KOPT-K1 (cell line): Measurements from ENCODE around the gene LCN10.

Experiments used
- H3K27ac ChIP-seq: fragments of 200-600 bp; sonication (generic); 2 replicates; pipeline ENCODE4 v1.5.1; 2016; ENCODE audit warnings: antibody characterized with exemption, mild to moderate bottlenecking, low read depth, low read length; ENCODE audit not compliant: poor library complexity, severe bottlenecking
- H3K36me3 ChIP-seq: fragments of 200-600 bp; sonication (generic); 2 replicates; pipeline ENCODE4 v1.5.1; 2017; ENCODE audit warnings: antibody characterized with exemption, mild to moderate bottlenecking, low read length, moderate library complexity; ENCODE audit not compliant: insufficient read depth
- H3K9me3 ChIP-seq: fragments of 200-600 bp; sonication (generic); 2 replicates; pipeline ENCODE4 v1.5.1; 2017; ENCODE audit warnings: antibody characterized with exemption, low read length, mild to moderate bottlenecking; ENCODE audit not compliant: insufficient read depth, poor library complexity, severe bottlenecking

The LCN10 gene

DNA sequence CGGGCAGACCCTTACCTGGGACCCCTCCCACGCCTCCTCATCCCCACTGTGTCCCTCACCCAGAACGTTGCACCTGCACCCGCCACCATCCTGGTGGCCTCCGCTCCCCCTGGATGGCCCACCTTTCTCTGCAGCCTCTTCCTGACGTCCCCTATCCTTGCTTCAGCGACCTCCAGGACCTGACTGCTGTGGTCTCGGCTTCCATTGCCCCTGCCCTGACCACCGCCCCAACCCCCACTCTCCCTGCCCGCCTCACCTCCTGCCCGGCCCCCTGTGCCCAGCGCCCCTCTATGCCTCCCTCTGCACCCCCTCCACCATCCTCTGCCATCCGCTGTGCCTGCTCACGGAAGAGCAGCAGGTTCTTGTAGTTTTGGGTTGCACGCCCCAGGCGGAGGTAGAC lies 2.2 kb downstream of the LCN10 start:
- Histone ChIP-seq H3K36me3 (no peaks in the 10 kb centered on the region), H3K27ac (no peak overlapping the region), H3K9me3 (no peaks in the 10 kb centered on the region)

DNA sequence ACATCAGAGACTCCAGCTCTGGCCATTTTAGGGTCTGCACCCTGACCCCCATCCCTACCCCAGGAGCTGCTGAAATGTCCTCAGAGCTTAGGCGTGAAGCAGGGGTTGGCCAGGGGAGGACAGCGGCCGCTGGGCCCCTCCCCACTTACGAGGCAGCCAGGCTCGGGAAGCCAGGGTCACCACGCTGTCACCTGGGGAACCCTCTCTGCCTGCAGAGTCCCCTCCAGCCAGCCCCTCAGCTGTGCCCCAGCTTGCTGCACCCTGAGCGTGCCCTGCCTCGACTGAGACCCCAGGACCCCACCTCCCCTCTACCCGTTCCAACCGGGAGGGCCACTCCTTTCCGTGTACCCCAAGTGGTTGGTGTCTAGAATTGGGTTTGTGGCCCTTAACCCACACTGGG lies 2.7 kb downstream of the LCN10 start:
- no peak overlapping the region for H3K27ac ChIP-seq
- no peaks in the 10 kb centered on the region for H3K9me3 ChIP-seq
- H3K36me3 ChIP-seq, result no peaks in the 10 kb centered on the region

DNA sequence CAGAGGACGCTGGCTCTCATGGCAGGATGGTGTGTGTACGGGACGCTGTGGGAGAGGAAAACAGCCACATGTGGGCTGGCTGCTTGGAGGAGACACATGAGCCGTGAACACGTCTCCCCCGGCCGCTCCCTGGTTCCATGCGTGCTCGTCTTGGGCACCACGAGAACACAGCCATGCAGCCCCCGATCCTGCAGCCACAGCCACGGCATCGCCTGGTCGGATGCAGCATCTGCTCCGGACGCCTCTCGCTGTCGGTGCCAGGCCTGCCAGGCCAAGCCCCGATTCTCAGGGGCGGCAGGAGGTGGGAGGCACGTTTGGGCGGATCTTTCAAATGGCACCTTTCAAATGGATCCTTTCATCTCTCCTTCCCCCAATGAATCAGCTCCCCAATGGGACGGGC lies 3.2 kb downstream of the LCN10 start:
- Histone ChIP-seq H3K36me3 (no peaks in the 10 kb centered on the region), H3K9me3 (no peaks in the 10 kb centered on the region), H3K27ac (no peak overlapping the region)

DNA sequence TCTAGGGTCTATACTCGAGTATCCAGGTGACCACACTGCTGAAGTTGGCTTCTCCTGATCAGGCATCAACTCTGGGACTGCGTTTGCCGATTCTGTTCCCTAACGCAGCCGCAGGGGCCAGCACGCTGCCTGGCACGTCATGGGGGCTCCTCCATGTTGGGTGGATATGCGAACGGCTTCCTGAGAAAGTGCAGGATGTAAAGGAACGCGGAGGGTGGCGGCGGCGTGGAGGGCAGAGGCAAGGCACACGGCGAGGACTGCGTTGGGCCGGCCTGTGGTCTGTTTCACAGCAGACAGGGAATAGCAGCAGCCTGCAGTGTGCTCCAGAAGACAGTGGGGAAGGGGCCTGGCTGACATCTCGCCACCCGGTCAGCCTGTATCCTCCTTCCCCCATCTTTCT lies 3.8 kb downstream of the LCN10 start:
- no peak overlapping the region for H3K27ac ChIP-seq

DNA sequence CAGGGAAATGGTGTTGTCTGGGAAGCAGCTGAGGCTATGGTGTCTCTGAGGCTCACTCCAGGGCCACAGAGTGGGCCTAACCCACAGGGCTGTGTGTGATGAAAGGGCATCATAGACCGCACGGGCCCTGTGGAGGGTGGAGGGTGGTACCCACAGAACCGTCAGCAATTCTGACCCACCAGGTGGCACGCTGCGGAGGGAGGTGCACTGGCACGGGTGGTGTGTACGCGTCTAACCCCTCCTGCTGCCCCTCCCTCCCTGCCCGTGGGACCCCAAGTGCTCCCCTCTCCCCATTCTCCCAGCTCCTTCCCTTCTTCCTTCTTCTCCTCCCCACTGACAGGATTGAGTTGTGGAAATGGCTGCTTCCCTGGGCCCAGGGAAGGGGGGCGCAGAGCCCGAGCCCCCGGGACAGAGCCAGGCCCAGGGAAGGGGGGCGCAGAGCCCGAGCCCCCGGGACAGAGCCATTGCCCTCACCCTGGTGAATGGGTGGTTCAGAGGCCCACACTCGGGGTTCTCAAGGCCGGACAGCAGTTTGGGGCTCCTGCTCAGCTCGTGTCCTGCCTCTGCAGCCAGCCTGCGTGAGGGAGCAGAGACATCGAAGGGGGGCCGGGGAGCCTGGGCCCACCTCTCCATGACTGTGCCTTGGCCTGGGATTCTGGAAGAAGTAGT lies 6.8 kb downstream of the LCN10 start:
- H3K27ac ChIP-seq, result no peak overlapping the region
- no peaks in the 10 kb centered on the region for H3K9me3 ChIP-seq
- H3K36me3 ChIP-seq, result no peaks in the 10 kb centered on the region

More for the DNA sequence above, 3.8 kb downstream of the LCN10 start:
- Histone ChIP-seq H3K36me3 (no peaks in the 10 kb centered on the region), H3K9me3 (no peaks in the 10 kb centered on the region)

DNA sequence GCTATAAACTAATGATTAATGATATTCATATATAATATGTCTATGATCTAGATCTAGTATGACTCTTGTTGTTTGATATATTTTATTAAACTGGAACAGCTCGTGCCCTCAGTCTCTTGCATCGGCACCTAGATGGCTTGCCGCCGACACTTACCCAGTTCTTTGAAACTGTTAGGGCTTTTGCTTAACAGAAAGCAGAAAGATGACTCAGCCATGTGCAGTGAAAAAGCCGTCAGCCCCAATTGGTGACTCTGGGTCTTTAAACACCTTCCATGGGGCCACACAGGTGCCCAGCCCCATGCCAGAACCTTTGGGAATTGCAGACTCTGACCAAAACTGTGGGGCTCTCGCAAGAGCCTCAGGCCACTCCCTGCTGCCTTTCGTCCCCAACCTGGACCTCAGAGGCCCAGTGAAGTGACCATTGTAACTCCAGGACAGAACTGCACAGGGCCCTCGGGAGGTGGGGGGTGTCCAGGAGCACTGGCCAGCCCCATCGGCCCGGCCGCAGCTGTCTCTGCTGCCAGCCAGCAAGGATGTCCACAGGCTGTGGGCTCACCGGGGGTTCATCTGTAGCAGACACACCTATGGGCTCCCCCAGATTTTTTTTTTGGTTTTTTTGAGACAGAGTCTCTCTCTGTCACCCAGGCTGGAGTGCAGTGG lies 7.8 kb downstream of the LCN10 start:
- Histone ChIP-seq H3K36me3 (no peaks in the 10 kb centered on the region), H3K27ac (no peak overlapping the region), H3K9me3 (no peaks in the 10 kb centered on the region)

DNA sequence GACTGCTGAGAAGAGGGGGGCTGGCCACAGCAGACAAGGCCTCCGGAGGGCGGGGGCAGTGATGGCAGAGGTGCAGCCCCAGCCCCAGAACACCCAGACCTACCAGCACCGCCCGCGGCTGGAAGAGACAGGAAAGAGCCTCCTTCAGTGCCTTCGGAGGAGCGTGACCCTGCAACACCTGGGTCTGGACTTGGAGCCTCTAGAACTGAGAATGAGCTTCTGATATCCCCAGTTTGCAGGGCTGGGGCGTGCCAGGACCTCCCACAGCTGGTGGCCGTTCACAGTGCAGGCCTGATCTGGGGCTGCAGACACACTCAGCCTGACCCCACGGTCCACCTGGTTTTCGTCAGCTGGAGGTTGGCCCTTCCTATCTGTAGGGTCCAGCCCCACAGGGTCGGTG lies 9.1 kb downstream of the LCN10 start:
- H3K27ac ChIP-seq, result peak overlapping the region; percentile 18
- H3K36me3 ChIP-seq, result no peaks in the 10 kb centered on the region
- H3K9me3 ChIP-seq, result no peaks in the 10 kb centered on the region

DNA sequence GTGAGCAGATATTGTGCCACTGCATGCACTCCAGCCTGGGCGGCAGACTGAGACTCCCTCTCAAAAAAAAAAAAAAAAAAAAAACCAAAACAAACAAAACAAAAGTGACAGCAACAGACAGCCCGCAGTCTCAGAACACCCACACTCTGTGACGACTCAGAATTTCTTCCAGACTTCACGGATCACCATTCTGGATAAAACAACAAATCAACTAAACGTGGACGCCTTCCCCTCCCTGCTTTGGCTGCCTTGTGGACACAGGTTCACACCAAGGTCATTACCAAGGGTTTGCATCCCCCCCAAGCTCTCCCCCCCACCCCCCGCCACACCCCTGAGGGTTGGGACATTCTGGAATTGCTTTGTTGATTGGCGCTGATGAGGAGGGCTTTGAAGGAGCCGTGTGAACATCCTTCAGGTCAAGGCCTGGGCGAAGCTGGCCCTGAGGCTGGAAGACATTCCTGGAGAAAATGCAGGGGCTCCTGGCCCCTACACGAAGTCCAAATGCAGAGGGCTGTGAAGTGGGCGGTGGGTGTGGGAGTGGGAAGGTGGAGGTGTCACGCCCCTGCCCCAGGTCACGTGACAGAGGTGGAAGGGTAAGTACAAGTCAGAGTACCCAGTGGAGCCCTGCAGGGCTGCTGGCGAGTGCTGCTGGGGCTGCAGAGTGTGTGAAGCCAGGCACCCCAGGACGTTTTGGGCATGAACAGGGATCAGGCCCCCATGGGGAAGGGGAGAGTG lies 10.1 kb downstream of the LCN10 start:
- H3K27ac ChIP-seq, result no peak overlapping the region
- no peaks in the 10 kb centered on the region for H3K9me3 ChIP-seq
- H3K36me3 ChIP-seq, result no peaks in the 10 kb centered on the region; the same call in 1 of the 2 replicates

DNA sequence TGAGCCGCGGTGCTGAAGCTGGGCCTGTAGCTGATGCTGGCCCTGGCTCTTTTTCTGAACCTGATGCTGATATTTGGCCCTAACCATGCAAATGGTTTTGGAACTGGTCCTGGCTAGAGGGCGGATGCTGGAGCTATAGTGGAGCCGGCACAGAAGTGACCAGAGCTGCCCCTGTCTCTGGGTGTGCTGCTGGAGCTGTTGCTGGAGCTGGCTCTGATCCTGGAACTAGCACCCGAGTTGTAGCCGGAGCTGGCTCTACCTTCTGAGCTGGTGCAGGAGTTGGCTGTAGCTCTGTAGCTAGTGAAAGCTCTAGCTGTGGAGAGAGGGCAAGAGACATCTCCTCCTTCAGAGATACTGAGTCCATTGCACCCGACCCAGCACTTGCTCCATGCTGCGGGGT lies 12.8 kb downstream of the LCN10 start:
- H3K36me3 ChIP-seq, result peaks cover 21% of the 10 kb centered on the region
- no peaks in the 10 kb centered on the region for H3K9me3 ChIP-seq
- H3K27ac ChIP-seq, result no peak overlapping the region

DNA sequence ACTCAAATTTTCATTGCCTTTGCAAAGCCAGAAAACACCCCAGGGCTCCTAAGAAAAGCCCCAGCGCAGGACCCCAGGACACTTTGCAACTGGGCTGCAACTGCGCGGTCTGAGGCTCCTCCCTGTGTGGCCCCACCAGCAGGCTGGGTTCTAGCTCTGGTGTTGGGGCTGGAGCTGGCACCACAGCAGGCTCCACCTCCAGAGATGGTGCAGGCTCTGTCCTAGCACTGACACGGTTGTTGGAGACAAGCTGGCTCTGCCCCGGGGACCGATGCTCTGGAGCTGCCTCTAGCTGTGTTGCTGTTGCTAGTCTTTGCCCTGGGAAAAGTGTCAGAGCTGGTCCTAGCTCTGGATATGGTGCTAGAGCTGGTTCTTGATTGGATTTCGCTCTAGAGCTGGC lies 13.6 kb downstream of the LCN10 start:
- H3K27ac ChIP-seq, result peak overlapping the region; percentile 88
- peaks cover 29% of the 10 kb centered on the region for H3K36me3 ChIP-seq
- no peaks in the 10 kb centered on the region for H3K9me3 ChIP-seq

DNA sequence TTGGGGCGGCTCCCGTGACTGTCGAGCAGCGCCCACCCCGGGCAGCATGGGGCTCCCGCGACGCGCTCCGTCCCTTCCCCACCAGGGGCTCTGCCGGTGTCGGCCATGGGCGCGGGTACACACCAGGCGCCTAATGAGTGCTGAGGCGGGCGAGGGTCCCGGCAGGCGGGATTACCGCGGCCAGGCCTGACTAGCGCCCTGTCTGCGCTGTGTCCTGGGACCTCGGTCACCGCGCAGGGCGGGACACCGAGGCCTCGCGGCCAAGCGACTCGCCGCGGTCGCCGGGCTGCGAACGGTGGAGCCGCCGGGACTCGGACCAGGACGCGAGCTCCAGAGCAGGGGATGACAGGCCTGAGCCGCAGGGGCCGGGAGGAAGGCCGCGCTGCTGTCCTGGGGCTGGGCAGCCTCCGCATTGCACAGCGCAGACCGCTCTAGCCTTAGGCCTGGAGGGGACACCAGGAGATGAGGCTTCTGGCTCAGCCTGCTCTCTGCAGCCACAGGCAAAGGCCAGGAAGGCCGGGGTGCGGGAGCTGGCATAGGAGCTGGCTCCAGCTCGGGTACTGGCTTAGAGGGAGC lies 14.1 kb downstream of the LCN10 start:
- Histone ChIP-seq H3K36me3 (peaks cover 34% of the 10 kb centered on the region), H3K9me3 (no peaks in the 10 kb centered on the region), H3K27ac (peak overlapping the region; percentile 88)

DNA sequence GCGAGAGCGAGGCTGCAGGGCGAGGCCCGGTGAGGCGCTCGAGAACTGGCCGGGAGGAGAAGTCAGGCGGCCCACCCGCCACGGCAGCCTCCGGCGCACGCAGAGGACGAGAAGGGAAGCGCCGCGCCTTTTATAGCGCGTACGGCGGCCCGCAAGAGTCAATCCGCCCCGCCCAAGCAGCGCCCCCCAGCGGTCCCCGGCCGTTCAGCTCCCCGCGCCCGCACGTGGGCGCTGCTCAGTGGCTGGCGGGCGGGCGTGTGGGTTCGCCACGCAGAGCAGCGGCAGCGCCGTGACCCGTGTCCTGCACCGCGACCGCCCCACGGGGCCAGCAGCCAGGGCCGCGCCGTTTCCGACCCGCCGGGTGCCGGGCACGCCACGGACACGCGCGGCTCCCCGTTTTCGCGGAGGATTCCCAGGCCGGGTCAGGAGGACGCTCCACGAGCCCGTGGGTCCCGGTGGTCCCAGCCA lies 14.6 kb downstream of the LCN10 start:
- Histone ChIP-seq H3K27ac (peak overlapping the region; percentile 88), H3K9me3 (no peaks in the 10 kb centered on the region), H3K36me3 (peaks cover 39% of the 10 kb centered on the region)

DNA sequence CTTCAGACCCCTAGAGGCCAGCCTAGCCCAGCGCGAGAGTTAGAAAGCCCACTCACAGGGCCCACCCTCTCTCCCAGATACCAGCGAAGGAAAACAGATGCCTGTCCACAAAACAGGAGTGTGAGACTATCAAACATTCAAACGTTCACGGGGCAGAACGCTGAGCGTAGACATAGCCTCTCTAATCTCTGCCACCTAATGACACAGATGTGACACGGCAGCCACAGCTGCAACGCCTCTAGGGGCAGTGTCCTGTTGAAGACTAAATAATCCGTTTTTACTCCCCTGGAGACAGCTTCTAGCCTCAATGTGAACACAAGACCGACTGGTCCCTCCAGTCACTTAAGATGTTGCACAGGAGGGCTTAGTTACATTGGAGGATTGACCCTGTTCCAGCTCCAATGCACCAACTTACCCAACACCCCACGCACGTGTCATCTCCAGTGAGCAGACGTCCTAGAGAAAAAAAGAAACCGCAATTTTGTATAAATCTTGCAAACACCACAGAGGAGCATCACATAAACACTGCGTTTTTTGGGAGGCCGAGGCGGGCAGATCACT lies 16.0 kb downstream of the LCN10 start:
- H3K27ac ChIP-seq, result peak overlapping the region; percentile 88
- H3K36me3 ChIP-seq, result peaks cover 53% of the 10 kb centered on the region

DNA sequence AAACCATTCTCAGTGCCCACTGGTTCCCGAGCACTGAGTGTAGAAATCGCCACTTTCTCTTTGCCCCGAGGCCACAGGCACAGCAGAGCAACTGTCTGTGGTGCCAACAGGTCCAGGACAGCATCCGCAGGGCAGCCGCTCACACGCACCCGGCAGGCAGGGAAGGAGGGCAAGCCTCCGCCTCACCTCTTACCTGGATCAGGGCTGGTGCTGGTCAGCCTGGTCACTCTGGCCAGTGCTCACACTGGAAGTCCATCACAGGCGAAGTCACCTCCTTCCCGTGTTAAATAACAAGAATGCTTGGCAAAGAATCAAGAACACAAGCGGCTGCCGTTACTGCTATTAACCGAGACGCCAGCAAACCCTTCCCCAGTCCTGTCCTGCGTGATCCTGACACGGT lies 16.6 kb downstream of the LCN10 start:
- peaks cover 59% of the 10 kb centered on the region for H3K36me3 ChIP-seq
- no peaks in the 10 kb centered on the region for H3K9me3 ChIP-seq
- H3K27ac ChIP-seq, result peak overlapping the region; percentile 88

More for the DNA sequence above, 16.0 kb downstream of the LCN10 start:
- H3K9me3 ChIP-seq, result no peaks in the 10 kb centered on the region

DNA sequence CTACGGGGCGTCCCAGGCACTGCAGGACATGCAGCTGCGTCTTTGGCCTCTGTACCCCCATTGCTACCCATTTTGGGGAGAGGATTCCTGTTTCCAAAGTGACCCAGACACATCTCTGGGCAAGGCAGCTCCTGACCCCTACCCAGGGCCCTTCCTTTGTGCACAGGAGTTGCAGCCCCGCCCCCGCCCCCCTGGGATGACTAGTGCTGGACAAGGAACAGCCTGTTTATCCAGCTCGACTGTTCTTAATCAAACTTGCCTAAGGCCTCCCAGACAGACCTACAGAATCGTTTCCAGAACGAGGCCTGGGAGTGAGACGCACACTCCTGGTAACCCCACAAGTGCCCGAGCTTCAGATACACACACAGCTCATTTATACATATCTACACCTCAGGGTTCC lies 17.1 kb downstream of the LCN10 start:
- no peaks in the 10 kb centered on the region for H3K9me3 ChIP-seq
- peaks cover 64% of the 10 kb centered on the region for H3K36me3 ChIP-seq
- no peak overlapping the region for H3K27ac ChIP-seq
